Measurements from ENCODE around the gene HHAT. TPM values are rescaled to one million over a fixed set of nuclear protein-coding genes. Genes with fewer than 3 reads are reported as not detected.

The HHAT gene
- total and polyA plus RNA-seq, 2 of the 13 experiments (the other 11 are each of a cell fraction or from before 2014, with no cell fraction given): 2.6 to 4.9 TPM

- Histone ChIP-seq H3K4me3 (replicated peaks in 1 of 3; ENCODE audit: insufficient read depth in 1 of 3, low read depth in 2 of 3, low read length in 3 of 3) (no peak overlapping the region), H3K4me1 (ENCODE audit: insufficient read depth, low read length) (peaks cover 19% of the 10 kb centered on the region), H3K27ac (ENCODE audit: extremely low read length, insufficient read depth, low read length) (no peak overlapping the region), H4K20me1 (ENCODE audit: insufficient read depth, low read length) (no peaks in the 10 kb centered on the region), H3K36me3 (replicated peaks in 1 of 2; ENCODE audit: control insufficient read depth in 1 of 2, insufficient read depth in 2 of 2, low read length in 2 of 2) (no peaks in the 10 kb centered on the region), H3K27me3 (ENCODE audit: control insufficient read depth in 1 of 2, insufficient read depth in 2 of 2, low read length in 2 of 2) (no peaks in the 10 kb centered on the region; a peak in 1 of 5 replicates), H3K4me2 (ENCODE audit: low read depth, low read length) (no peak overlapping the region), H3K79me2 (ENCODE audit: insufficient read depth, low read length) (no peaks in the 10 kb centered on the region), H2AFZ (ENCODE audit: low read length) (no peak overlapping the region), H3K9me3 (ENCODE audit: low read length) (no peaks in the 10 kb centered on the region), H3K9ac (ENCODE audit: insufficient read depth, low read depth, low read length) (no peak overlapping the region)
- intact Hi-C loops (cut with micrococcal nuclease; ENCODE audit: unreplicated experiment): no loop called here
- ATAC-seq: no peak
- no peak for DNase-seq (ENCODE audit: low spot score)
- ChIA-PET CTCF (ENCODE audit: low intra/inter-chr PET ratio, low total read pairs) (no interaction called here), POLR2A (no interaction called here)
- in situ Hi-C loops (cut with HindIII; ENCODE audit: extremely low pct_ligation_motif_present, low pct_unique_long_range_greater_than_20kb): no loop called here
- WGBS (ENCODE audit: low lambda C conversion rate): 87% methylated on average over 7 of the region's 7 CpGs
- BruUV-seq (replicated peaks): no TSS peak
- no peak for FAIRE-seq
- TF ChIP-seq ZNF883 (CRISPR knock-in tag; IDR thresholded peaks at IDR 0.05; ENCODE audit: not compliant biosample characterization): no peak
- no peak for TF ChIP-seq ISX (CRISPR knock-in tag; conservative IDR thresholded peaks at IDR 0.05)
- no peak for TF ChIP-seq ZNF253 (CRISPR knock-in tag; IDR thresholded peaks at IDR 0.05; ENCODE audit: borderline replicate concordance)
- TF ChIP-seq PRDM10 (CRISPR knock-in tag; IDR thresholded peaks at IDR 0.05; ENCODE audit: low read depth): no peak
- TF ChIP-seq ZNF431 (CRISPR knock-in tag; IDR thresholded peaks at IDR 0.05; ENCODE audit: borderline replicate concordance, low read depth): no peak
- no peak for TF ChIP-seq CBX5 (CRISPR knock-in tag; IDR thresholded peaks at IDR 0.05; ENCODE audit: borderline replicate concordance)
- no peak for TF ChIP-seq NFIB (CRISPR knock-in tag; IDR thresholded peaks at IDR 0.05; ENCODE audit: borderline replicate concordance)
- no peak for TF ChIP-seq ZNF296 (CRISPR knock-in tag; conservative IDR thresholded peaks at IDR 0.05)
- TF ChIP-seq SIX1 (CRISPR knock-in tag; IDR thresholded peaks at IDR 0.05; ENCODE audit: borderline replicate concordance): no peak
- no peak for TF ChIP-seq AGO1 (IDR thresholded peaks at IDR 0.05; ENCODE audit: low read depth, low read length, poor library complexity, severe bottlenecking)
- no peak for TF ChIP-seq ZNF230 (CRISPR knock-in tag; IDR thresholded peaks at IDR 0.05)
- no peak for TF ChIP-seq ZBTB49 (CRISPR knock-in tag; IDR thresholded peaks at IDR 0.05; ENCODE audit: borderline replicate concordance)
- TF ChIP-seq PAF1 (CRISPR knock-in tag; IDR thresholded peaks at IDR 0.05): no peak
- TF ChIP-seq ZNF790 (CRISPR knock-in tag; IDR thresholded peaks at IDR 0.05; ENCODE audit: borderline replicate concordance): no peak
- no peak for TF ChIP-seq ZMYM3 (CRISPR knock-in tag; IDR thresholded peaks at IDR 0.05)
- TF ChIP-seq, protein P1, sequence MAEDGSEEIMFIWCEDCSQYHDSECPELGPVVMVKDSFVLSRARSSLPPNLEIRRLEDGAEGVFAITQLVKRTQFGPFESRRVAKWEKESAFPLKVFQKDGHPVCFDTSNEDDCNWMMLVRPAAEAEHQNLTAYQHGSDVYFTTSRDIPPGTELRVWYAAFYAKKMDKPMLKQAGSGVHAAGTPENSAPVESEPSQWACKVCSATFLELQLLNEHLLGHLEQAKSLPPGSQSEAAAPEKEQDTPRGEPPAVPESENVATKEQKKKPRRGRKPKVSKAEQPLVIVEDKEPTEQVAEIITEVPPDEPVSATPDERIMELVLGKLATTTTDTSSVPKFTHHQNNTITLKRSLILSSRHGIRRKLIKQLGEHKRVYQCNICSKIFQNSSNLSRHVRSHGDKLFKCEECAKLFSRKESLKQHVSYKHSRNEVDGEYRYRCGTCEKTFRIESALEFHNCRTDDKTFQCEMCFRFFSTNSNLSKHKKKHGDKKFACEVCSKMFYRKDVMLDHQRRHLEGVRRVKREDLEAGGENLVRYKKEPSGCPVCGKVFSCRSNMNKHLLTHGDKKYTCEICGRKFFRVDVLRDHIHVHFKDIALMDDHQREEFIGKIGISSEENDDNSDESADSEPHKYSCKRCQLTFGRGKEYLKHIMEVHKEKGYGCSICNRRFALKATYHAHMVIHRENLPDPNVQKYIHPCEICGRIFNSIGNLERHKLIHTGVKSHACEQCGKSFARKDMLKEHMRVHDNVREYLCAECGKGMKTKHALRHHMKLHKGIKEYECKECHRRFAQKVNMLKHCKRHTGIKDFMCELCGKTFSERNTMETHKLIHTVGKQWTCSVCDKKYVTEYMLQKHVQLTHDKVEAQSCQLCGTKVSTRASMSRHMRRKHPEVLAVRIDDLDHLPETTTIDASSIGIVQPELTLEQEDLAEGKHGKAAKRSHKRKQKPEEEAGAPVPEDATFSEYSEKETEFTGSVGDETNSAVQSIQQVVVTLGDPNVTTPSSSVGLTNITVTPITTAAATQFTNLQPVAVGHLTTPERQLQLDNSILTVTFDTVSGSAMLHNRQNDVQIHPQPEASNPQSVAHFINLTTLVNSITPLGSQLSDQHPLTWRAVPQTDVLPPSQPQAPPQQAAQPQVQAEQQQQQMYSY (CRISPR knock-in tag; IDR thresholded peaks at IDR 0.05): no peak
These were observed 3.5 kb downstream of the HHAT start for GRCh38 chr1:210332233-210332632.
